Neural progenitor cell (in vitro differentiated cells): Measurements from ENCODE around the gene XYLT1. TPM values are rescaled to one million over a fixed set of nuclear protein-coding genes. Genes with fewer than 3 reads are reported as not detected.

Experiments
- DNase-seq: peaks from one replicate; pipeline ENCODE4 v3.0.0-alpha.2; 2016; ENCODE audit warnings: low spot score
- H2AFZ ChIP-seq: fragments of 200-600 bp; sonication (generic); replicated peaks from 2 replicates; pipeline ENCODE4 v1.6.1; 2016; ENCODE audit warnings: antibody characterized with exemption
- H3F3A ChIP-seq: fragments of 200-600 bp; sonication (generic); 2 replicates; pipeline ENCODE4 v1.6.1; 2016; ENCODE audit warnings: antibody characterized with exemption, low read depth
- H3K27ac ChIP-seq: fragments of 200-600 bp; sonication (generic); 2 replicates; pipeline ENCODE4 v1.5.1; 2016; ENCODE audit warnings: mild to moderate bottlenecking
- H3K27me3 ChIP-seq: fragments of 200-600 bp; sonication (generic); 2 replicates; pipeline ENCODE4 v1.6.1; 2016; ENCODE audit warnings: mild to moderate bottlenecking, moderate library complexity
- H3K36me3 ChIP-seq: fragments of 200-600 bp; sonication (generic); 2 replicates; pipeline ENCODE4 v1.5.1; 2016
- H3K4me1 ChIP-seq: fragments of 200-600 bp; sonication (generic); 2 replicates; pipeline ENCODE4 v1.6.1; 2016; ENCODE audit warnings: mixed run types
- H3K4me2 ChIP-seq: fragments of 200-600 bp; sonication (generic); 2 replicates; pipeline ENCODE4 v1.6.1; 2016
- H3K4me3 ChIP-seq: fragments of 200-600 bp; sonication (generic); 2 replicates; pipeline ENCODE4 v1.5.1; 2016
- H3K79me2 ChIP-seq: fragments of 200-600 bp; sonication (generic); 2 replicates; pipeline ENCODE4 v1.6.1; 2016; ENCODE audit warnings: low read depth
- H3K9ac ChIP-seq: fragments of 200-600 bp; sonication (generic); 2 replicates; pipeline ENCODE4 v1.6.1; 2016
- H3K9me3 ChIP-seq: fragments of 200-600 bp; sonication (generic); 2 replicates; pipeline ENCODE4 v1.5.1; 2016; ENCODE audit warnings: low read depth
- H4K20me1 ChIP-seq: fragments of 200-600 bp; sonication (generic); 2 replicates; pipeline ENCODE4 v1.6.1; 2016; ENCODE audit warnings: low read depth
- H3K27ac Mint-ChIP-seq: 3 replicates; pipeline ENCODE4 v1.8.0; 2021; ENCODE audit warnings: mixed read lengths
- H3K27me3 Mint-ChIP-seq: 2 replicates; pipeline ENCODE4 v1.8.0; 2022; ENCODE audit warnings: low read depth, mild to moderate bottlenecking, inconsistent platforms, moderate library complexity, mixed read lengths; ENCODE audit not compliant: insufficient read depth
- H3K36me3 Mint-ChIP-seq: 3 replicates; pipeline ENCODE4 v1.8.0; 2021; ENCODE audit warnings: mixed read lengths
- H3K4me1 Mint-ChIP-seq: 3 replicates; pipeline ENCODE4 v1.8.0; 2021; ENCODE audit warnings: mixed read lengths
- H3K4me3 Mint-ChIP-seq: 3 replicates; pipeline ENCODE4 v1.8.0; 2021; ENCODE audit warnings: mild to moderate bottlenecking, moderate library complexity, mixed read lengths
- H3K9me3 Mint-ChIP-seq: 3 replicates; pipeline ENCODE4 v1.8.0; 2020; ENCODE audit warnings: mixed read lengths
- EZH2 ChIP-seq: fragments of 200-600 bp; sonication (generic); IDR thresholded peaks from 2 replicates; pipeline ENCODE4 v1.6.1; 2017; ENCODE audit warnings: antibody characterized with exemption, mild to moderate bottlenecking, moderate library complexity
- EZH2phosphoT487 ChIP-seq: fragments of 200-600 bp; sonication (generic); IDR thresholded peaks from 2 replicates; pipeline ENCODE4 v1.6.1; 2017; ENCODE audit warnings: antibody characterized with exemption
- total RNA-seq: library from RNA; depleted of rRNA; stranded (reverse); fragments of >200 nt; gene quantifications from 2 replicates; pipeline ENCODE4 v1.2.3, GENCODE V29; 2015; ENCODE audit warnings: low replicate concordance
- TF ChIP-seq, protein P1 (sequence below): fragments of 200-600 bp; sonication (generic); IDR thresholded peaks from 2 replicates; pipeline ENCODE4 v1.5.1; 2017; ENCODE audit warnings: antibody characterized with exemption, mild to moderate bottlenecking

Gene XYLT1
- total RNA-seq, 1 donor from 2014 or later = 5.9 TPM

DNA sequence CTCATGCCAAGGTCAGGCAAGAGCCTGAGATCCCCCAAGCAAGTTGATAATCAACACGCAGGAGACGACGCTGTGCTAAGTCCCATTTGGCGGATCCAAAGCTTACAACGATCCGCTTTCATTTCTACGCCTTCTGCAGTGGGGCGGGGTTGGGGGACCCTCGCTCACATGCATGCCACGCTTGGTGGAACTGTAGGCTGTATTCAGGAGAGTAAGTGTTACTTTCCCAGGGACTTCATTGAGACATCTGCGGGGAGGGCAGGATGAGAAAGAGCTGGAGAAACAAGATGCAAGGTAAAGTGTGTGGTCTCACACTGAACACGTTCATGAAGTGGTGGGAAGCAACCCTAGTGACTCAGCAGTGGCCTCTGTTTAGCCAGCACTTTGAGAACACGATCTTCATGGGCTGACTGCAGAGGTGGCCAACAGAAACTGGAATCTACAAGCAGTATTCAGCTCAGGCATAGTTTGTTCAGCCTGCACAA is 100.5 kb downstream of the XYLT1 start:
- peaks cover 23% of the 10 kb centered on the region for H3K4me1 ChIP-seq
- H3K36me3 Mint-ChIP-seq = no peaks in the 10 kb centered on the region
- no peak overlapping the region for H3K27ac ChIP-seq
- DNase-seq = no peak
- no peaks in the 10 kb centered on the region for H3K36me3 ChIP-seq
- H3K27ac Mint-ChIP-seq = no peak overlapping the region
- peaks cover 6% of the 10 kb centered on the region for H3K27me3 Mint-ChIP-seq
- H3K27me3 ChIP-seq = peaks cover 16% of the 10 kb centered on the region
- H3K9ac ChIP-seq = no peak overlapping the region
- peaks cover 4% of the 10 kb centered on the region for H3F3A ChIP-seq
- H3K9me3 Mint-ChIP-seq = no peaks in the 10 kb centered on the region
- TF ChIP-seq EZH2phosphoT487 (no peak), EZH2 (no peak)
- TF ChIP-seq, protein P1, sequence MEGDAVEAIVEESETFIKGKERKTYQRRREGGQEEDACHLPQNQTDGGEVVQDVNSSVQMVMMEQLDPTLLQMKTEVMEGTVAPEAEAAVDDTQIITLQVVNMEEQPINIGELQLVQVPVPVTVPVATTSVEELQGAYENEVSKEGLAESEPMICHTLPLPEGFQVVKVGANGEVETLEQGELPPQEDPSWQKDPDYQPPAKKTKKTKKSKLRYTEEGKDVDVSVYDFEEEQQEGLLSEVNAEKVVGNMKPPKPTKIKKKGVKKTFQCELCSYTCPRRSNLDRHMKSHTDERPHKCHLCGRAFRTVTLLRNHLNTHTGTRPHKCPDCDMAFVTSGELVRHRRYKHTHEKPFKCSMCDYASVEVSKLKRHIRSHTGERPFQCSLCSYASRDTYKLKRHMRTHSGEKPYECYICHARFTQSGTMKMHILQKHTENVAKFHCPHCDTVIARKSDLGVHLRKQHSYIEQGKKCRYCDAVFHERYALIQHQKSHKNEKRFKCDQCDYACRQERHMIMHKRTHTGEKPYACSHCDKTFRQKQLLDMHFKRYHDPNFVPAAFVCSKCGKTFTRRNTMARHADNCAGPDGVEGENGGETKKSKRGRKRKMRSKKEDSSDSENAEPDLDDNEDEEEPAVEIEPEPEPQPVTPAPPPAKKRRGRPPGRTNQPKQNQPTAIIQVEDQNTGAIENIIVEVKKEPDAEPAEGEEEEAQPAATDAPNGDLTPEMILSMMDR = no peak
- H3K4me3 Mint-ChIP-seq = no peak overlapping the region
- H2AFZ ChIP-seq = no peak overlapping the region
- peaks cover 85% of the 10 kb centered on the region for H4K20me1 ChIP-seq
- peak overlapping the region; percentile 30 for H3K4me2 ChIP-seq
- H3K4me3 ChIP-seq = no peak overlapping the region
- no peaks in the 10 kb centered on the region for H3K79me2 ChIP-seq
- H3K4me1 Mint-ChIP-seq = peaks cover 53% of the 10 kb centered on the region
- H3K9me3 ChIP-seq = no peaks in the 10 kb centered on the region

DNA sequence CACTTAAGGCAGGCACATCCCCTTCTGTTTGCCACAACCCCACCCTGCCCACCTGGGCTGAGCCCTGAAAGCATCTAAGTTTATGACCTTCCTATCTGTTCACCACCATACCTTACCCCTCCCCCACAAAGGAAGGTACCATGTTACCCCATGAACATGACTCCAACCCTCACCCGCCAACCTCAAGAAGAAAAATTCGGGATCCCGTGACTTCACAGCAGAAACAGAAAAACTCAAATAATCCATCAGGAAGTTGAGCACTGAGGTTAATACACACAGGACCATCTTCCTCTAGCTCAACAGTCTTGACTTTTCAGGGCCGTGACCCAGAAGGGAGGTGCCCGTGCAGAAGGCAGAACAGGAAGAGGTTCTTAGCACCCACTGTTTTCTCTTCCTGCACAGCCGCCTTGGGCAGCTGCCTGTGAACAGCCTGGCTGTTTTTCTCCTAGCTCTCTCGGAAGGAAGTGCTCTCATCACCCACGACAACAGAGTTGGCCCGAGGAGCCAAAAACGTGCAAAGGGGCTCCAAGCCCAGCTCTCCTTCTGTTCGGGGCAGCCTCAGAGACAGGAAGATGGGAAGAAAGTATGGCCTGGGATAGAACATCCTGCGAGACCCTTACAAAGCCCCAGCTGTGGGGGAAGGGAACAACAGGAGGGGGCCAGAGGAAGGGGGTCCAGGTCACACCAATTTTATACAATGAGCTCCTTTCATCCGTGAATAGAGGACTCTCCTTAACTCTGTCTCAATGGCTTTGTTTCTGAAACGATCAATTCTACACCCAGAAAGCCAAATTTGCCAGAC is 101.1 kb downstream of the XYLT1 start:
- TF ChIP-seq, protein P1 = no peak
- TF ChIP-seq EZH2phosphoT487 (no peak), EZH2 (no peak)
- H3F3A ChIP-seq = peaks cover 4% of the 10 kb centered on the region
- peaks cover 84% of the 10 kb centered on the region for H4K20me1 ChIP-seq
- no peak overlapping the region for H3K27ac ChIP-seq
- H3K4me1 Mint-ChIP-seq = peaks cover 58% of the 10 kb centered on the region
- H3K27me3 ChIP-seq = peaks cover 11% of the 10 kb centered on the region
- no peak overlapping the region for H3K4me3 ChIP-seq
- peak overlapping the region; percentile 74 for H3K27ac Mint-ChIP-seq
- no peaks in the 10 kb centered on the region for H3K36me3 ChIP-seq
- no peaks in the 10 kb centered on the region for H3K79me2 ChIP-seq
- peaks cover 23% of the 10 kb centered on the region for H3K4me1 ChIP-seq
- no peaks in the 10 kb centered on the region for H3K9me3 ChIP-seq
- H3K9ac ChIP-seq = no peak overlapping the region
- peak overlapping the region; percentile 30 for H3K4me2 ChIP-seq
- H3K27me3 Mint-ChIP-seq = peaks cover 6% of the 10 kb centered on the region
- H3K36me3 Mint-ChIP-seq = no peaks in the 10 kb centered on the region
- no peak overlapping the region for H2AFZ ChIP-seq
- H3K4me3 Mint-ChIP-seq = peak overlapping the region; percentile 11
- no peaks in the 10 kb centered on the region for H3K9me3 Mint-ChIP-seq
- DNase-seq = no peak

DNA sequence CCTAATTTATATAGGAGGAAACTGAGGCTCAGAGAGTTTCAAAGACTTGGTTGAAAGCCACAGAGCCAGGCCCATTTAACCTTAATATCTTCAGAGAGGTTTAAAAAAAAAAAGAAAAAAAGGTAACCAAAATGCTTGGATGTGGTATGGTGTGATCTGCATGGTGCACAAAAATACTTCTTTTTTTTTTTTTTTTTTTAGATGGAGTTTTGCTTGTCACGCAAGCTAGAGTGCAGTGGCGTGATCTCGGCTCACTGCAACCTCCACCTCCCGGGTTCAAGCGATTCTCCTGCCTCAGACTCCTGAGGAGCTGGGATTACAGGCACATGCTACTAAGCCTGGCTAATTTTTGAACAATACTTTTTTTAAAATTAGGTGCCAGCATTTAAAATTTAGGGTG is 101.8 kb downstream of the XYLT1 start:
- Histone ChIP-seq H2AFZ (no peak overlapping the region), H3K4me1 (peaks cover 23% of the 10 kb centered on the region), H3K9ac (no peak overlapping the region), H3K79me2 (no peaks in the 10 kb centered on the region), H3K36me3 (no peaks in the 10 kb centered on the region), H3K4me2 (no peak overlapping the region), H3K27me3 (peaks cover 4% of the 10 kb centered on the region), H3K4me3 (no peak overlapping the region), H4K20me1 (peaks cover 78% of the 10 kb centered on the region), H3F3A (peaks cover 4% of the 10 kb centered on the region), H3K9me3 (no peaks in the 10 kb centered on the region), H3K27ac (no peak overlapping the region)
- Mint-ChIP-seq H3K27me3 (peaks cover 6% of the 10 kb centered on the region), H3K4me3 (no peak overlapping the region), H3K4me1 (peaks cover 60% of the 10 kb centered on the region), H3K27ac (no peak overlapping the region), H3K9me3 (no peaks in the 10 kb centered on the region), H3K36me3 (no peaks in the 10 kb centered on the region)
- TF ChIP-seq EZH2phosphoT487 = no peak
- TF ChIP-seq EZH2 = no peak
- TF ChIP-seq, protein P1 = no peak
- DNase-seq = no peak
